Nephron progenitor cell (in vitro differentiated cells): Measurements from ENCODE around the gene OSTM1.

Experiments used
- DNase-seq: peaks from one replicate; pipeline ENCODE4 v3.0.0; 2021
- H3K27ac Mint-ChIP-seq: 2 replicates; pipeline ENCODE4 v1.8.0; 2021; ENCODE audit warnings: mild to moderate bottlenecking, moderate library complexity, mixed read lengths
- H3K27me3 Mint-ChIP-seq: 2 replicates; pipeline ENCODE4 v1.8.0; 2021; ENCODE audit warnings: mild to moderate bottlenecking, low read depth, mixed read lengths; ENCODE audit not compliant: poor library complexity
- H3K36me3 Mint-ChIP-seq: 2 replicates; pipeline ENCODE4 v1.8.0; 2021; ENCODE audit warnings: low read depth, mixed read lengths
- H3K4me1 Mint-ChIP-seq: 2 replicates; pipeline ENCODE4 v1.8.0; 2021; ENCODE audit warnings: mixed read lengths
- H3K4me3 Mint-ChIP-seq: 2 replicates; pipeline ENCODE4 v1.8.0; 2021; ENCODE audit warnings: mild to moderate bottlenecking, moderate library complexity, mixed read lengths
- H3K9me3 Mint-ChIP-seq: 2 replicates; pipeline ENCODE4 v1.8.0; 2021; ENCODE audit warnings: mild to moderate bottlenecking, moderate library complexity, mixed read lengths
- CTCF ChIP-seq: fragments of 200-600 bp; sonication (generic); IDR thresholded peaks from 2 replicates; pipeline ENCODE4 v1.5.0; 2021; ENCODE audit warnings: antibody characterized with exemption

The OSTM1 gene

GRCh38 chr6:108039681-108040080, 34.9 kb downstream of the OSTM1 start:
- Mint-ChIP-seq H3K9me3 (no peaks in the 10 kb centered on the region), H3K4me3 (no peak overlapping the region), H3K27me3 (no peaks in the 10 kb centered on the region), H3K4me1 (no peaks in the 10 kb centered on the region), H3K27ac (no peak overlapping the region), H3K36me3 (peaks cover 54% of the 10 kb centered on the region)
- no peak for DNase-seq
- no peak for TF ChIP-seq CTCF

- Mint-ChIP-seq H3K4me3 (no peak overlapping the region), H3K36me3 (peaks cover 76% of the 10 kb centered on the region), H3K4me1 (no peaks in the 10 kb centered on the region), H3K27me3 (peaks cover 1% of the 10 kb centered on the region), H3K27ac (no peak overlapping the region), H3K9me3 (peaks cover 2% of the 10 kb centered on the region)
- DNase-seq: no peak
- TF ChIP-seq CTCF: no peak
Observed at GRCh38 chr6:108036884-108037283, 37.7 kb downstream of the OSTM1 start.

GRCh38 chr6:108031968-108032367, 42.6 kb downstream of the OSTM1 start:
- TF ChIP-seq CTCF: no peak
- Mint-ChIP-seq H3K27ac (no peak overlapping the region), H3K4me3 (no peak overlapping the region), H3K9me3 (peaks cover 3% of the 10 kb centered on the region), H3K27me3 (peaks cover 8% of the 10 kb centered on the region), H3K36me3 (peaks cover 43% of the 10 kb centered on the region), H3K4me1 (peaks cover 21% of the 10 kb centered on the region)
- DNase-seq: no peak

- Mint-ChIP-seq H3K9me3 (peaks cover 3% of the 10 kb centered on the region), H3K27me3 (peaks cover 8% of the 10 kb centered on the region), H3K4me1 (peaks cover 21% of the 10 kb centered on the region), H3K4me3 (no peak overlapping the region), H3K27ac (no peak overlapping the region), H3K36me3 (peaks cover 30% of the 10 kb centered on the region)
- TF ChIP-seq CTCF: no peak
- no peak for DNase-seq
Observed at GRCh38 chr6:108030211-108030610, 44.3 kb downstream of the OSTM1 start.

GRCh38 chr6:108029226-108029921, 45.2 kb downstream of the OSTM1 start:
- Mint-ChIP-seq H3K36me3 (peaks cover 23% of the 10 kb centered on the region), H3K27ac (no peak overlapping the region), H3K27me3 (peaks cover 8% of the 10 kb centered on the region), H3K9me3 (peaks cover 3% of the 10 kb centered on the region), H3K4me3 (no peak overlapping the region), H3K4me1 (peaks cover 21% of the 10 kb centered on the region)
- no peak for TF ChIP-seq CTCF
- no peak for DNase-seq

- Mint-ChIP-seq H3K27ac (no peak overlapping the region), H3K9me3 (peaks cover 3% of the 10 kb centered on the region), H3K4me3 (no peak overlapping the region), H3K27me3 (peaks cover 8% of the 10 kb centered on the region), H3K36me3 (peaks cover 9% of the 10 kb centered on the region), H3K4me1 (peaks cover 21% of the 10 kb centered on the region)
- no peak for DNase-seq
- no peak for TF ChIP-seq CTCF
Observed at GRCh38 chr6:108027594-108027993, 46.9 kb downstream of the OSTM1 start.
